Measurements from ENCODE around the gene MT2A.

- no peak for TF ChIP-seq CTCF (IDR thresholded peaks at IDR 0.05)
- TF ChIP-seq POLR2A (IDR thresholded peaks at IDR 0.05): no peak
Observed at GRCh38 chr16:56639045-56639444, 30.7 kb downstream of the MT2A start.
